CD14-positive monocyte (primary cell): ENCODE results near the gene LRRC4B. TPM values are rescaled to one million over a fixed set of nuclear protein-coding genes. Genes with fewer than 3 reads are reported as not detected.

Experiments
- DNase-seq, 3 donors: peaks; one replicate each; pipeline ENCODE4 v3.0.0-alpha.2; 2011 to 2022
- H2AFZ ChIP-seq: 2 replicates; pipeline ENCODE4 v1.6.0; 2012; ENCODE audit warnings: mild to moderate bottlenecking, low read depth, low read length, inconsistent platforms; ENCODE audit not compliant: insufficient read depth, poor library complexity, severe bottlenecking
- H3K27ac ChIP-seq, 2 donors: 1 replicate in 1 of 2; 2 replicates in 1 of 2; pipeline ENCODE4 v1.5.1; 2012 to 2013; ENCODE audit warnings: low read length in 2 of 2, control low read depth in 1 of 2, inconsistent platforms in 1 of 2, low read depth in 1 of 2, mild to moderate bottlenecking in 1 of 2
- H3K27me3 ChIP-seq, 2 donors: one replicate each; pipeline versions ENCODE4 v1.6.0 to v1.6.1; 2011 to 2013; ENCODE audit warnings: low read length in 2 of 2; ENCODE audit not compliant: control insufficient read depth in 2 of 2, insufficient read depth in 2 of 2
- H3K36me3 ChIP-seq, 2 donors: replicated peaks in 1 of 2; 1 replicate in 1 of 2; 2 replicates in 1 of 2; pipeline versions ENCODE4 v1.5.1 to v1.6.1; 2012 to 2013; ENCODE audit warnings: low read length in 2 of 2, control low read depth in 1 of 2, inconsistent platforms in 1 of 2, mild to moderate bottlenecking in 1 of 2; ENCODE audit not compliant: insufficient read depth in 2 of 2, control insufficient read depth in 1 of 2
- H3K4me1 ChIP-seq, 2 donors: 1 replicate in 1 of 2; 2 replicates in 1 of 2; pipeline versions ENCODE4 v1.5.1 to v1.6.1; 2012 to 2013; ENCODE audit warnings: low read length in 2 of 2, control low read depth in 1 of 2, inconsistent platforms in 1 of 2, mild to moderate bottlenecking in 1 of 2, moderate library complexity in 1 of 2; ENCODE audit not compliant: insufficient read depth in 2 of 2, control insufficient read depth in 1 of 2
- H3K4me2 ChIP-seq: replicated peaks from 2 replicates; pipeline ENCODE3; 2012; ENCODE audit warnings: low read length, moderate library complexity, mild to moderate bottlenecking; ENCODE audit not compliant: poor library complexity, severe bottlenecking; ENCODE audit errors: extremely low read depth
- H3K4me3 ChIP-seq, 3 experiments: fragments of 200-600 bp in 1 of 3; sonication (generic) in 1 of 3; replicated peaks in 1 of 3; 1 replicate in 2 of 3; 2 replicates in 1 of 3; pipeline ENCODE4 v1.5.1; 2011 to 2013; ENCODE audit warnings: low read length in 3 of 3, mild to moderate bottlenecking in 3 of 3, control low read depth in 2 of 3, low read depth in 2 of 3, inconsistent platforms in 1 of 3, moderate library complexity in 1 of 3
- H3K79me2 ChIP-seq: 2 replicates; pipeline ENCODE4 v1.6.0; 2012; ENCODE audit warnings: mild to moderate bottlenecking, control low read depth, inconsistent platforms, low read length, moderate library complexity; ENCODE audit not compliant: insufficient read depth
- H3K9ac ChIP-seq: 2 replicates; pipeline ENCODE4 v1.6.0; 2017; ENCODE audit warnings: low read length, mild to moderate bottlenecking; ENCODE audit not compliant: insufficient read depth, poor library complexity, severe bottlenecking
- H3K9me3 ChIP-seq, 2 donors: replicated peaks in 1 of 2; 1 replicate in 1 of 2; 2 replicates in 1 of 2; pipeline versions ENCODE4 v1.5.1 to v1.6.1; 2012 to 2013; ENCODE audit warnings: low read length in 2 of 2, control low read depth in 1 of 2; ENCODE audit not compliant: control insufficient read depth in 1 of 2, insufficient read depth in 1 of 2
- H4K20me1 ChIP-seq: 2 replicates; pipeline ENCODE4 v1.6.0; 2012; ENCODE audit warnings: mild to moderate bottlenecking, low read length, control low read depth, moderate library complexity; ENCODE audit not compliant: insufficient read depth
- H3K27ac Mint-ChIP-seq, 7 donors: one replicate each; pipeline ENCODE4 v1.8.0; 2020; ENCODE audit warnings: mild to moderate bottlenecking in 7 of 7, mixed read lengths in 7 of 7, moderate library complexity in 6 of 7, inconsistent platforms in 2 of 7
- H3K27me3 Mint-ChIP-seq, 3 donors: one replicate each; pipeline ENCODE4 v1.8.0; 2021 to 2022; ENCODE audit warnings: low read depth in 3 of 3, mild to moderate bottlenecking in 3 of 3, mixed read lengths in 3 of 3, moderate library complexity in 3 of 3, inconsistent platforms in 1 of 3
- H3K36me3 Mint-ChIP-seq, 2 donors: one replicate each; pipeline ENCODE4 v1.8.0; 2020; ENCODE audit warnings: mixed read lengths in 2 of 2, inconsistent platforms in 1 of 2, mild to moderate bottlenecking in 1 of 2
- H3K4me1 Mint-ChIP-seq: one replicate; pipeline ENCODE4 v1.8.0; 2020; ENCODE audit warnings: mild to moderate bottlenecking, mixed read lengths
- H3K4me3 Mint-ChIP-seq, 2 donors: one replicate each; pipeline ENCODE4 v1.8.0; 2020; ENCODE audit warnings: mild to moderate bottlenecking in 2 of 2, mixed read lengths in 2 of 2, moderate library complexity in 1 of 2
- H3K9me3 Mint-ChIP-seq, 7 donors: one replicate each; pipeline ENCODE4 v1.8.0; 2020 to 2022; ENCODE audit warnings: mixed read lengths in 7 of 7, mild to moderate bottlenecking in 6 of 7, moderate library complexity in 6 of 7, inconsistent platforms in 2 of 7
- WGBS: methylation state at CpG from one replicate; pipeline ENCODE4 v1.1.5; 2013; ENCODE audit warnings: missing lambda C conversion rate; ENCODE audit not compliant: insufficient coverage; 5-methylcytosine and 5-hydroxymethylcytosine counted together
- intact Hi-C, 2 donors: fragments of 100-400 bp; cut with micrococcal nuclease; formaldehyde crosslinking; loops; one replicate each; pipeline versions ENCODE4 v1.15.0 to v1.15.1; 2023
- polyA plus RNA-seq, 3 donors: library from polyadenylated mRNA; depleted of rRNA in 1 of 3; unstranded in 2 of 3; stranded (reverse) in 1 of 3; fragments of 300-500 nt in 2 of 3; fragments of >200 nt in 1 of 3; fragmentation: Illumina TruSeq in 2 of 3; gene quantifications; 1 replicate in 2 of 3; 2 replicates in 1 of 3; pipeline ENCODE4 v1.2.3, GENCODE V29; 2012 to 2021
- TF ChIP-seq, protein P1 (sequence below): fragments of 200-600 bp; IDR thresholded peaks from one replicate; pipeline ENCODE4 v1.8.0; 2022; ENCODE audit warnings: antibody characterized with exemption, mild to moderate bottlenecking

The LRRC4B gene
- polyA plus RNA-seq, 3 donors, result not detected

- H3K4me1 ChIP-seq, result no peaks in the 10 kb centered on the region
- peaks cover 28 to 34% (median 32%) of the 10 kb centered on the region in 3 donors for H3K27me3 Mint-ChIP-seq
- no peaks in the 10 kb centered on the region for H4K20me1 ChIP-seq
- DNase-seq, result no peak
- no peaks in the 10 kb centered on the region for H3K9me3 ChIP-seq
- no peaks in the 10 kb centered on the region for H3K36me3 Mint-ChIP-seq
- H3K79me2 ChIP-seq, result no peaks in the 10 kb centered on the region
- H3K4me3 Mint-ChIP-seq, result no peak overlapping the region
- TF ChIP-seq, protein P1, sequence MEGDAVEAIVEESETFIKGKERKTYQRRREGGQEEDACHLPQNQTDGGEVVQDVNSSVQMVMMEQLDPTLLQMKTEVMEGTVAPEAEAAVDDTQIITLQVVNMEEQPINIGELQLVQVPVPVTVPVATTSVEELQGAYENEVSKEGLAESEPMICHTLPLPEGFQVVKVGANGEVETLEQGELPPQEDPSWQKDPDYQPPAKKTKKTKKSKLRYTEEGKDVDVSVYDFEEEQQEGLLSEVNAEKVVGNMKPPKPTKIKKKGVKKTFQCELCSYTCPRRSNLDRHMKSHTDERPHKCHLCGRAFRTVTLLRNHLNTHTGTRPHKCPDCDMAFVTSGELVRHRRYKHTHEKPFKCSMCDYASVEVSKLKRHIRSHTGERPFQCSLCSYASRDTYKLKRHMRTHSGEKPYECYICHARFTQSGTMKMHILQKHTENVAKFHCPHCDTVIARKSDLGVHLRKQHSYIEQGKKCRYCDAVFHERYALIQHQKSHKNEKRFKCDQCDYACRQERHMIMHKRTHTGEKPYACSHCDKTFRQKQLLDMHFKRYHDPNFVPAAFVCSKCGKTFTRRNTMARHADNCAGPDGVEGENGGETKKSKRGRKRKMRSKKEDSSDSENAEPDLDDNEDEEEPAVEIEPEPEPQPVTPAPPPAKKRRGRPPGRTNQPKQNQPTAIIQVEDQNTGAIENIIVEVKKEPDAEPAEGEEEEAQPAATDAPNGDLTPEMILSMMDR, result no peak
- H3K27ac Mint-ChIP-seq, result no peak overlapping the region
- H3K9me3 Mint-ChIP-seq, result peaks cover 0 to 6% (median 3%) of the 10 kb centered on the region in 7 donors
- no peak overlapping the region for H3K4me3 ChIP-seq
- 88% methylated on average over 35 of the region's 45 CpGs for WGBS
- no peak overlapping the region for H3K9ac ChIP-seq
- H3K27me3 ChIP-seq, result peaks cover 0 to 27% of the 10 kb centered on the region in 2 donors
- H3K4me2 ChIP-seq, result no peak overlapping the region
- no peaks in the 10 kb centered on the region for H3K4me1 Mint-ChIP-seq
- H2AFZ ChIP-seq, result no peak overlapping the region
- H3K36me3 ChIP-seq, result no peaks in the 10 kb centered on the region
- intact Hi-C loops, result no loop called here
- H3K27ac ChIP-seq, result no peak overlapping the region
Observed at GRCh38 chr19:50548191-50549058, 19.8 kb downstream of the LRRC4B start.

GRCh38 chr19:50547385-50548190, 20.6 kb downstream of the LRRC4B start:
- no peaks in the 10 kb centered on the region for H3K79me2 ChIP-seq
- no peak overlapping the region for H3K27ac ChIP-seq
- Mint-ChIP-seq H3K27me3 (peaks cover 25 to 28% (median 28%) of the 10 kb centered on the region in 3 donors), H3K27ac (no peak overlapping the region), H3K4me3 (no peak overlapping the region), H3K4me1 (no peaks in the 10 kb centered on the region), H3K9me3 (peaks cover 0 to 3% (median 0%) of the 10 kb centered on the region in 7 donors), H3K36me3 (no peaks in the 10 kb centered on the region)
- H3K4me3 ChIP-seq, result no peak overlapping the region
- no peak for DNase-seq
- 88% methylated on average over 13 of the region's 18 CpGs for WGBS
- no peak overlapping the region for H3K9ac ChIP-seq
- H4K20me1 ChIP-seq, result no peaks in the 10 kb centered on the region
- TF ChIP-seq, protein P1, result no peak
- no peaks in the 10 kb centered on the region for H3K4me1 ChIP-seq
- intact Hi-C loops, result no loop called here
- H3K27me3 ChIP-seq, result peaks cover 0 to 24% of the 10 kb centered on the region in 2 donors
- no peaks in the 10 kb centered on the region for H3K36me3 ChIP-seq
- H2AFZ ChIP-seq, result no peak overlapping the region
- H3K9me3 ChIP-seq, result no peaks in the 10 kb centered on the region
- no peak overlapping the region for H3K4me2 ChIP-seq
